ENCODE measurements around the gene SLC13A1.

DNA sequence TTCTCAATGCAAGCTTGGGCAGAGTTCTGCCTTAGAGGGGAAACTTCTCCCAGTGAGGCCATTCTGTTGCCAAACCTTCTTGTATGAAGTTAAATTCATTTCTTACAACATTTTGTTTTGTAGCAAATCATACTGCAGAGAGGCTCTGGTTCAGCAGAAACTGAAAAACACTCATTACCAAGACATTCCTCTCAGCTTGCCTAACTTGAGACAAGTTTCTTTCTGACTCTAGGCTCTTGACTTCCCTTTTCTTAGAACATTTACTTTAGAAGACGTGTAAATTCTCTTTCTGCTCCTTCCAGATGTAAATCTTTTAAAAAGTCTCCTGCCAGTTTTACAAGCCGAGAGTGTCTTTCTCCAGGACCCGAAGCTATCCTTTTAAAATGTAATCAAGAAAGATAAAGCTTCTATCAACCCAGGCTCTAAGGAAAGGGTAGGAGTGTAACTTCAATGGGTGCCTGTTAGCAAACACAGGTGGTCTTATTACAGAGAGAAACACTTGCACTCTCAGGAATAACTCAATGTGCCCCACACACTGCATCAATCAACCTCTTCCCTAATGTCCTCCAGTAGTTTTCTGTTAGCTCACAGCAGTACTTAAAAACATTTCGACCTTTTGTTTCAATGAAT is 123.8 kb downstream of the SLC13A1 start:
- TF ChIP-seq, protein P1, sequence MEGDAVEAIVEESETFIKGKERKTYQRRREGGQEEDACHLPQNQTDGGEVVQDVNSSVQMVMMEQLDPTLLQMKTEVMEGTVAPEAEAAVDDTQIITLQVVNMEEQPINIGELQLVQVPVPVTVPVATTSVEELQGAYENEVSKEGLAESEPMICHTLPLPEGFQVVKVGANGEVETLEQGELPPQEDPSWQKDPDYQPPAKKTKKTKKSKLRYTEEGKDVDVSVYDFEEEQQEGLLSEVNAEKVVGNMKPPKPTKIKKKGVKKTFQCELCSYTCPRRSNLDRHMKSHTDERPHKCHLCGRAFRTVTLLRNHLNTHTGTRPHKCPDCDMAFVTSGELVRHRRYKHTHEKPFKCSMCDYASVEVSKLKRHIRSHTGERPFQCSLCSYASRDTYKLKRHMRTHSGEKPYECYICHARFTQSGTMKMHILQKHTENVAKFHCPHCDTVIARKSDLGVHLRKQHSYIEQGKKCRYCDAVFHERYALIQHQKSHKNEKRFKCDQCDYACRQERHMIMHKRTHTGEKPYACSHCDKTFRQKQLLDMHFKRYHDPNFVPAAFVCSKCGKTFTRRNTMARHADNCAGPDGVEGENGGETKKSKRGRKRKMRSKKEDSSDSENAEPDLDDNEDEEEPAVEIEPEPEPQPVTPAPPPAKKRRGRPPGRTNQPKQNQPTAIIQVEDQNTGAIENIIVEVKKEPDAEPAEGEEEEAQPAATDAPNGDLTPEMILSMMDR (IDR thresholded peaks at IDR 0.05): no peak
- no peak for TF ChIP-seq POLR2A (IDR thresholded peaks at IDR 0.05)

Data from thyroid gland (tissue), 4 donors.